Keratinocyte (primary cell): Measurements from ENCODE around the gene SIRPG. TPM values are rescaled to one million over a fixed set of nuclear protein-coding genes. Genes with fewer than 3 reads are reported as not detected.

Experiments
- DNase-seq: peaks from one replicate; pipeline ENCODE4 v3.0.0-alpha.2; 2011; ENCODE audit warnings: low read depth, missing footprints, low spot score
- FAIRE-seq: peaks from 2 replicates; lab custom pipeline; 2011; peaks lifted over from hg19 to GRCh38; lab: Jason Lieb, UNC
- H2AFZ ChIP-seq: 2 replicates; pipeline ENCODE4 v1.6.0; 2012; ENCODE audit warnings: low read length, control low read depth, inconsistent platforms; ENCODE audit not compliant: control insufficient read depth
- H3K27ac ChIP-seq: 2 replicates; pipeline ENCODE4 v1.5.1; 2011; ENCODE audit warnings: low read length; ENCODE audit not compliant: control insufficient read depth, insufficient read depth
- H3K27me3 ChIP-seq: 3 replicates; pipeline ENCODE4 v1.6.0; 2011; ENCODE audit warnings: low read length; ENCODE audit not compliant: control insufficient read depth, insufficient read depth; ENCODE audit errors: extremely low read depth
- H3K36me3 ChIP-seq, 2 experiments: 2 replicates in 1 of 2; 3 replicates in 1 of 2; pipeline ENCODE4 v1.5.1; 2011; ENCODE audit warnings: low read length in 2 of 2, mild to moderate bottlenecking in 1 of 2; ENCODE audit not compliant: control insufficient read depth in 2 of 2, insufficient read depth in 2 of 2; ENCODE audit errors: extremely low read depth in 1 of 2
- H3K4me1 ChIP-seq: 3 replicates; pipeline ENCODE4 v1.5.1; 2011; ENCODE audit warnings: low read length; ENCODE audit not compliant: control insufficient read depth, insufficient read depth; ENCODE audit errors: extremely low read depth
- H3K4me2 ChIP-seq: 3 replicates; pipeline ENCODE4 v1.6.0; 2011; ENCODE audit warnings: low read depth, low read length; ENCODE audit not compliant: control insufficient read depth, insufficient read depth; ENCODE audit errors: extremely low read depth
- H3K4me3 ChIP-seq, 3 experiments: fragments of 200-600 bp in 1 of 3; sonication (generic) in 1 of 3; 2 replicates in 2 of 3; 3 replicates in 1 of 3; pipeline ENCODE4 v1.5.1; 2011 to 2016; ENCODE audit warnings: low read length in 3 of 3, mild to moderate bottlenecking in 3 of 3, control low read depth in 2 of 3, inconsistent platforms in 1 of 3, low read depth in 1 of 3, mixed read lengths in 1 of 3, mixed run types in 1 of 3, moderate library complexity in 1 of 3; ENCODE audit not compliant: control insufficient read depth in 2 of 3, insufficient read depth in 2 of 3; ENCODE audit errors: extremely low read depth in 1 of 3
- H3K79me2 ChIP-seq: 2 replicates; pipeline ENCODE4 v1.6.0; 2012; ENCODE audit warnings: low read length; ENCODE audit not compliant: control insufficient read depth, insufficient read depth
- H3K9ac ChIP-seq: 3 replicates; pipeline ENCODE4 v1.6.0; 2011; ENCODE audit warnings: low read length; ENCODE audit not compliant: control insufficient read depth, insufficient read depth; ENCODE audit errors: extremely low read depth
- H3K9me1 ChIP-seq: 3 replicates; pipeline ENCODE4 v1.6.0; 2011; ENCODE audit warnings: low read length; ENCODE audit not compliant: control insufficient read depth, insufficient read depth; ENCODE audit errors: extremely low read depth
- H3K9me3 ChIP-seq: 2 replicates; pipeline ENCODE4 v1.5.1; 2012; ENCODE audit warnings: low read depth, low read length; ENCODE audit not compliant: control insufficient read depth
- H4K20me1 ChIP-seq: 3 replicates; pipeline ENCODE4 v1.6.0; 2011; ENCODE audit warnings: low read length; ENCODE audit not compliant: control insufficient read depth, insufficient read depth; ENCODE audit errors: extremely low read depth
- EZH2 ChIP-seq: IDR thresholded peaks from one replicate; pipeline ENCODE4 v1.6.1; 2012; ENCODE audit warnings: inconsistent platforms, mild to moderate bottlenecking, low read length, moderate library complexity
- dilution Hi-C: fragments of 300-500 bp; cut with MboI; formaldehyde crosslinking; loops from one replicate; pipeline ENCODE4 v1.7.0; 2020; ENCODE audit warnings: low sequenced_read_pairs; ENCODE audit not compliant: extremely low pct_ligation_motif_present
- polyA plus RNA-seq, 5 experiments: library from polyadenylated mRNA; depleted of rRNA in 3 of 5; stranded (reverse) in 3 of 5; stranded (forward) in 1 of 5; unstranded in 1 of 5; fragments of >200 nt; gene quantifications; 1 replicate in 1 of 5; 2 replicates in 3 of 5; 3 replicates in 1 of 5; pipeline versions ENCODE4 v1.2.1 to v1.2.3, GENCODE V29; 2011 to 2012; ENCODE audit warnings: missing spikeins in 2 of 5, low read depth in 1 of 5, low replicate concordance in 1 of 5
- TF ChIP-seq, protein P1 (sequence below), 3 experiments: IDR thresholded peaks in 1 of 3; conservative IDR thresholded peaks in 1 of 3; optimal IDR thresholded peaks in 1 of 3; 2 replicates in 2 of 3; 3 replicates in 1 of 3; pipeline versions ENCODE3 to v1.5.1; 2011; ENCODE audit warnings: low read length in 3 of 3, mild to moderate bottlenecking in 3 of 3, moderate library complexity in 2 of 3, control low read depth in 1 of 3, inconsistent platforms in 1 of 3; ENCODE audit not compliant: insufficient read depth in 2 of 3; ENCODE audit errors: extremely low read depth in 1 of 3

Gene SIRPG
- polyA plus RNA-seq, 1 donor (not counting 4 experiments of a cell fraction or from before 2014, with no cell fraction given), result not detected

DNA sequence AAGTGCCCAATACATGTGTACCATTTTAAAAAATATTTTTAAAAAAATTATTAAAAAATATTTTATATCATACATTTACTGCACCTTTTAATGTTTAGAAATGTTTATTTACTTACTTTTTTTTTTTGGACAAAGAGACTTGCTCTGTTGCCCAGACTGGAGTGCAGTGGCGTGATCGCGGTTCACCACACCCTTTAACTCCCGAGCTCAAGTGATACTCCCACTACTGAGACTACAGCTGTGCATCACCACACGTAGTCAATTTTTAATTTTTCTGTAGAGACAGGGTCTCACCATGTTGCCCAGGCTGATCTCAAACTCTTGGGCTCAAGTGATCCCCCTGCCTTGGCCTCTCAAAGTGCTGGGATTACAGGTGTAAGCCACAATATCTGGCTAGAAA is 9.2 kb upstream of the SIRPG start:
- dilution Hi-C loops, result no loop called here
- Histone ChIP-seq H3K9me3 (no peaks in the 10 kb centered on the region), H2AFZ (no peak overlapping the region), H3K36me3 (no peaks in the 10 kb centered on the region), H3K9me1 (no peaks in the 10 kb centered on the region), H3K4me3 (no peak overlapping the region), H3K9ac (no peak overlapping the region), H3K79me2 (no peaks in the 10 kb centered on the region), H3K27me3 (no peaks in the 10 kb centered on the region), H3K4me1 (peaks cover 7% of the 10 kb centered on the region), H3K27ac (no peak overlapping the region), H4K20me1 (no peaks in the 10 kb centered on the region), H3K4me2 (no peak overlapping the region)
- FAIRE-seq (no peak), DNase-seq (no peak)
- TF ChIP-seq, protein P1, sequence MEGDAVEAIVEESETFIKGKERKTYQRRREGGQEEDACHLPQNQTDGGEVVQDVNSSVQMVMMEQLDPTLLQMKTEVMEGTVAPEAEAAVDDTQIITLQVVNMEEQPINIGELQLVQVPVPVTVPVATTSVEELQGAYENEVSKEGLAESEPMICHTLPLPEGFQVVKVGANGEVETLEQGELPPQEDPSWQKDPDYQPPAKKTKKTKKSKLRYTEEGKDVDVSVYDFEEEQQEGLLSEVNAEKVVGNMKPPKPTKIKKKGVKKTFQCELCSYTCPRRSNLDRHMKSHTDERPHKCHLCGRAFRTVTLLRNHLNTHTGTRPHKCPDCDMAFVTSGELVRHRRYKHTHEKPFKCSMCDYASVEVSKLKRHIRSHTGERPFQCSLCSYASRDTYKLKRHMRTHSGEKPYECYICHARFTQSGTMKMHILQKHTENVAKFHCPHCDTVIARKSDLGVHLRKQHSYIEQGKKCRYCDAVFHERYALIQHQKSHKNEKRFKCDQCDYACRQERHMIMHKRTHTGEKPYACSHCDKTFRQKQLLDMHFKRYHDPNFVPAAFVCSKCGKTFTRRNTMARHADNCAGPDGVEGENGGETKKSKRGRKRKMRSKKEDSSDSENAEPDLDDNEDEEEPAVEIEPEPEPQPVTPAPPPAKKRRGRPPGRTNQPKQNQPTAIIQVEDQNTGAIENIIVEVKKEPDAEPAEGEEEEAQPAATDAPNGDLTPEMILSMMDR (optimal IDR thresholded peaks at IDR 0.05 in 1 of 3, IDR thresholded peaks at IDR 0.05 in 1 of 3, conservative IDR thresholded peaks at IDR 0.05 in 1 of 3; ENCODE audit: extremely low read depth in 1 of 3, insufficient read depth in 2 of 3, low read length in 3 of 3), result no peak

DNA sequence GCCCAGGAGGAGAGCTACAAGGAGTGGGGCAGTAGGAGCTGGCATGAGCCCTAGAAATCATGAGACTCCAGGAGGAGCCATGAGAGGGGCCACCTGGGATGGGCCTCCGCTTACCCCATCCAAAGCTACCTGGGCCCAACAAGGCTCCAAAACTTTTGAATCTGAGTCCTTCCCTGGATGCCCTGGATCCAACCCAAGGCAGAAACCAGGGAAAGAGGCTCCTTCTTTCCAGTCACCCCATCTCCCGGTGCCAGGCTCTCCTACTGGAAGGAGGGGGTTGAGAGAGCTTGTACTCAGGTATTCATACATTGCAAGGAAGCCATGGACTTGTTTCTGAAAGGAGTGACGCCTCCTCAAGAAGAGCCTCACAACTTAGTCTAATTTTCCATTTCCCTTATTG is 7.8 kb upstream of the SIRPG start:
- Histone ChIP-seq H3K27me3 (no peaks in the 10 kb centered on the region), H4K20me1 (no peaks in the 10 kb centered on the region), H3K4me2 (no peak overlapping the region), H3K27ac (no peak overlapping the region), H3K4me3 (no peak overlapping the region), H3K9ac (no peak overlapping the region), H3K9me3 (no peaks in the 10 kb centered on the region), H3K9me1 (no peaks in the 10 kb centered on the region), H3K4me1 (peaks cover 7% of the 10 kb centered on the region), H2AFZ (no peak overlapping the region), H3K79me2 (no peaks in the 10 kb centered on the region), H3K36me3 (no peaks in the 10 kb centered on the region)
- TF ChIP-seq, protein P1 (optimal IDR thresholded peaks at IDR 0.05 in 1 of 3, IDR thresholded peaks at IDR 0.05 in 1 of 3, conservative IDR thresholded peaks at IDR 0.05 in 1 of 3; ENCODE audit: extremely low read depth in 1 of 3, insufficient read depth in 2 of 3, low read length in 3 of 3), result no peak
- TF ChIP-seq EZH2, result no peak
- DNase-seq (no peak), FAIRE-seq (no peak)
- dilution Hi-C loops, result no loop called here
